MM.1S (cell line): ENCODE measurements around the gene PRDM5.

Experiments
- DNase-seq: peaks from one replicate; pipeline ENCODE4 v3.0.0-alpha.2; 2015
- H2AFZ ChIP-seq: fragments of 300-600 bp; sonication (generic); 2 replicates; pipeline ENCODE4 v1.6.0; 2016; ENCODE audit warnings: antibody characterized with exemption, low read length
- H3F3A ChIP-seq: fragments of 300-600 bp; sonication (generic); 2 replicates; pipeline ENCODE4 v1.6.1; 2016; ENCODE audit warnings: mild to moderate bottlenecking, antibody characterized with exemption, low read length, moderate library complexity, mixed read lengths; ENCODE audit not compliant: insufficient read depth
- H3K27ac ChIP-seq: fragments of 300-600 bp; sonication (generic); 2 replicates; pipeline ENCODE4 v1.5.1; 2016; ENCODE audit warnings: mild to moderate bottlenecking, low read length
- H3K27me3 ChIP-seq: fragments of 300-600 bp; sonication (generic); replicated peaks from 2 replicates; pipeline ENCODE4 v1.6.0; 2016; ENCODE audit warnings: low read length; ENCODE audit not compliant: insufficient read depth
- H3K36me3 ChIP-seq: fragments of 300-600 bp; sonication (generic); replicated peaks from 2 replicates; pipeline ENCODE4 v1.6.1; 2016; ENCODE audit warnings: mild to moderate bottlenecking, low read length, mixed read lengths; ENCODE audit not compliant: insufficient read depth
- H3K4me1 ChIP-seq: fragments of 300-600 bp; sonication (generic); 2 replicates; pipeline ENCODE4 v1.6.1; 2016; ENCODE audit warnings: low read length, mixed read lengths
- H3K4me2 ChIP-seq: fragments of 300-600 bp; sonication (generic); 2 replicates; pipeline ENCODE4 v1.6.0; 2016; ENCODE audit warnings: low read depth, low read length
- H3K4me3 ChIP-seq: fragments of 300-600 bp; sonication (generic); 2 replicates; pipeline ENCODE4 v1.5.1; 2016; ENCODE audit warnings: low read length, mixed read lengths
- H3K79me2 ChIP-seq: fragments of 300-600 bp; sonication (generic); 2 replicates; pipeline ENCODE4 v1.6.1; 2016; ENCODE audit warnings: mixed run types, low read length, mixed read lengths
- H3K9ac ChIP-seq: fragments of 300-600 bp; sonication (generic); 2 replicates; pipeline ENCODE4 v1.6.1; 2016; ENCODE audit warnings: low read length, mixed read lengths
- H3K9me2 ChIP-seq: fragments of 300-600 bp; sonication (generic); replicated peaks from 2 replicates; pipeline ENCODE4 v1.6.1; 2016; ENCODE audit warnings: mild to moderate bottlenecking, low read length, mixed read lengths; ENCODE audit not compliant: insufficient read depth
- H3K9me3 ChIP-seq: fragments of 300-600 bp; sonication (generic); replicated peaks from 2 replicates; pipeline ENCODE4 v1.6.1; 2016; ENCODE audit warnings: mild to moderate bottlenecking, low read length, mixed read lengths; ENCODE audit not compliant: insufficient read depth
- H4K20me1 ChIP-seq: fragments of 300-600 bp; sonication (generic); 2 replicates; pipeline ENCODE4 v1.6.1; 2016; ENCODE audit warnings: mild to moderate bottlenecking, low read length, moderate library complexity, mixed read lengths; ENCODE audit not compliant: insufficient read depth
- EZH2 ChIP-seq: fragments of 300-600 bp; sonication (generic); optimal IDR thresholded peaks from 2 replicates; pipeline ENCODE3; 2017; ENCODE audit warnings: low read depth, mild to moderate bottlenecking, antibody characterized with exemption, low read length, mixed read lengths
- EZH2phosphoT487 ChIP-seq: fragments of 300-600 bp; sonication (generic); IDR thresholded peaks from 2 replicates; pipeline ENCODE4 v1.6.1; 2018; ENCODE audit warnings: antibody characterized with exemption, low read length
- TF ChIP-seq, protein P1 (sequence below): fragments of 300-600 bp; sonication (generic); IDR thresholded peaks from 2 replicates; pipeline ENCODE4 v1.5.1; 2016; ENCODE audit warnings: antibody characterized with exemption, low read length, mixed read lengths

The PRDM5 gene

DNA sequence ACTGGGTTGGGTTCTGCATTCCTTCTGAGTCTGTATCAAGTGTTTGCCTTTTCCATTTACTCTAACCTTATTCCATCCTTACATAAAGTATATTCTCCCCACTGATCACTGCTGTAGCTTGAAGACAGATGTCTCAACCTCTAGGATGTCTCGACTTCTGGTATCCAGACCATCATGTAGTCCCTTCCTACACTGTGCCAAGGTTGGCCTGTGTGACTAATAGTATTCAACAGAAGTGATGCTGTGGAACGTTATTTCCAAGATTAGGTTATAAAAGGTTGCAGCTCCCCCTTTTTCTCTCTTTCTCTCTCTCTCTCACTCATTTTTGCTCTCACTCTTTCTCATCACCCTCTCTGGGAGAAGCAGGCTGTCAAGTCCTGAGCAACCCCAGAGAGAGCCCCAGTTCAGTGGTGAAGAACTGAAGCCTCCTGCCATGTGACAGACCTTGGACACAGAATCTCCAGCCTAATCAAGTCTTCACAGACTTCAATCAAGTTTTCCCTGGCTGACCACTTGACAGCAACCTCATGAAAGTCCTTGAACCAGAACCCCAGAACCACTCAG is 75.4 kb downstream of the PRDM5 start:
- 0 out of 2 replicates have a peak, but pooled peaks cover 3% of the 10 kb centered on the region for H3K4me1 ChIP-seq
- H3K79me2 ChIP-seq: no peaks in the 10 kb centered on the region
- TF ChIP-seq EZH2: no peak
- no peak for TF ChIP-seq EZH2phosphoT487
- TF ChIP-seq, protein P1, sequence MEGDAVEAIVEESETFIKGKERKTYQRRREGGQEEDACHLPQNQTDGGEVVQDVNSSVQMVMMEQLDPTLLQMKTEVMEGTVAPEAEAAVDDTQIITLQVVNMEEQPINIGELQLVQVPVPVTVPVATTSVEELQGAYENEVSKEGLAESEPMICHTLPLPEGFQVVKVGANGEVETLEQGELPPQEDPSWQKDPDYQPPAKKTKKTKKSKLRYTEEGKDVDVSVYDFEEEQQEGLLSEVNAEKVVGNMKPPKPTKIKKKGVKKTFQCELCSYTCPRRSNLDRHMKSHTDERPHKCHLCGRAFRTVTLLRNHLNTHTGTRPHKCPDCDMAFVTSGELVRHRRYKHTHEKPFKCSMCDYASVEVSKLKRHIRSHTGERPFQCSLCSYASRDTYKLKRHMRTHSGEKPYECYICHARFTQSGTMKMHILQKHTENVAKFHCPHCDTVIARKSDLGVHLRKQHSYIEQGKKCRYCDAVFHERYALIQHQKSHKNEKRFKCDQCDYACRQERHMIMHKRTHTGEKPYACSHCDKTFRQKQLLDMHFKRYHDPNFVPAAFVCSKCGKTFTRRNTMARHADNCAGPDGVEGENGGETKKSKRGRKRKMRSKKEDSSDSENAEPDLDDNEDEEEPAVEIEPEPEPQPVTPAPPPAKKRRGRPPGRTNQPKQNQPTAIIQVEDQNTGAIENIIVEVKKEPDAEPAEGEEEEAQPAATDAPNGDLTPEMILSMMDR: no peak
- DNase-seq: no peak
- H2AFZ ChIP-seq: no peak overlapping the region
- no peak overlapping the region for H3K9ac ChIP-seq
- H4K20me1 ChIP-seq: no peaks in the 10 kb centered on the region
- no peak overlapping the region for H3K4me3 ChIP-seq
- H3K27ac ChIP-seq: no peak overlapping the region
- H3F3A ChIP-seq: no peaks in the 10 kb centered on the region
- no peaks in the 10 kb centered on the region for H3K9me3 ChIP-seq
- H3K36me3 ChIP-seq: no peaks in the 10 kb centered on the region
- H3K27me3 ChIP-seq: no peaks in the 10 kb centered on the region
- H3K9me2 ChIP-seq: no peaks in the 10 kb centered on the region
- H3K4me2 ChIP-seq: no peak overlapping the region

DNA sequence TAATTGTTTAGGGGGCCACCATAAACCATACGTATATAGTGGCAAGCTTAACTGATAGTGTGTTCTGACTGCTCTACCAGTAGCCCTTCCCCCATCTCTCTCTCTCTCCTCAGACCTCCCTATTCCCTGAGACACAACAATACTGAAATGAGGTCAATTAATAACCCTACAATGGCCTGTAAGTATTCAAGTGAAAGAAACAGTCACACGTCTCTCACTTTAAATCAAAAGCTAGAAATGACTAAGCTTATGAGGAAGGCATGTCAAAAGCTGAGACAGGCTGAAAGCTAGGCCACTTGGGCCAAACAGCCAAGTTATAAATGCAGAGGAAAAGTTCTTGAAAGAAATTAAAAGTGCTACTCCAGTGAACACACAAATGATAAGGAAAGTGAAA is 78.0 kb downstream of the PRDM5 start:
- H3K4me3 ChIP-seq: no peak overlapping the region
- H3K27ac ChIP-seq: no peak overlapping the region
- H3K27me3 ChIP-seq: no peaks in the 10 kb centered on the region
- H3K4me2 ChIP-seq: no peak overlapping the region
- no peaks in the 10 kb centered on the region for H3K9me3 ChIP-seq
- H3K9me2 ChIP-seq: no peaks in the 10 kb centered on the region
- no peaks in the 10 kb centered on the region for H3K36me3 ChIP-seq
- H3K4me1 ChIP-seq: 0 out of 2 replicates have a peak, but pooled peaks cover 3% of the 10 kb centered on the region
- H3F3A ChIP-seq: no peaks in the 10 kb centered on the region
- no peak for DNase-seq
- no peak overlapping the region for H3K9ac ChIP-seq
- H4K20me1 ChIP-seq: no peaks in the 10 kb centered on the region
- H2AFZ ChIP-seq: no peak overlapping the region
- H3K79me2 ChIP-seq: no peaks in the 10 kb centered on the region
- no peak for TF ChIP-seq EZH2
- TF ChIP-seq EZH2phosphoT487: no peak
- TF ChIP-seq, protein P1: no peak

DNA sequence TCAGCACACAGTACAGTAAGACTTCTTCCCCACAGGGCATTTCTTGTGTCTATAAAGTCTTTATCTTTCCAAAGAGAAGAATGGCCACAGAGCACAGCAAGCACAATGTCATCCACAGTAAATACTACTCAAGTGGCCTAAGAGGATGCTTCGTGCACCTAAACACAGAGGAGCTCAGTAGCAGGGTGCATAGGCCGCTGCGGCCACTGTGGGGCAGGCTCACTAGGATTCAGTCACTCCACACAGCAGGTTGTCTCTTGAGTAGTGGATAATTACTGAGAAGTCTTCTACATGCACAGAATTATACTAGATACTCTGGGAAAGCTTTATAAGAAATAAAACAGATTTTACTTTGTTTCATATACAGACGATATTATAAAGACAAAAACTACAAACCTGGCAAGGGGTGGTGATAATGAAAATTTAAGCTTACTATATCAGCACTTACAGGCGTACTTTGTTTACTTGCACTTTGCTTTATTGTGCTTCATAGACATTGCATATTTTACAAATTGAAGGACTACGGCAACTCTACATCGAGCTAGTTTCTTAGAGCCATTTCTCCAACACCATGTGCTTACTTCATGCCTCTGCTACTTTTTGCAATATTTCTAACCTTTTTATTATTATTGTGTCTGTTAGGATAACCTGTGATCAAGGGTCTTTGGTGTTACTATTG is 78.5 kb downstream of the PRDM5 start:
- Histone ChIP-seq H3K36me3 (no peaks in the 10 kb centered on the region), H3K9me2 (no peaks in the 10 kb centered on the region), H3K4me1 (0 out of 2 replicates have a peak, but pooled peaks cover 3% of the 10 kb centered on the region), H3K4me3 (no peak overlapping the region), H3F3A (no peaks in the 10 kb centered on the region), H3K79me2 (no peaks in the 10 kb centered on the region), H4K20me1 (no peaks in the 10 kb centered on the region), H3K27me3 (no peaks in the 10 kb centered on the region), H3K9ac (no peak overlapping the region), H3K27ac (no peak overlapping the region), H3K9me3 (no peaks in the 10 kb centered on the region), H2AFZ (no peak overlapping the region), H3K4me2 (no peak overlapping the region)
- no peak for TF ChIP-seq EZH2phosphoT487
- no peak for TF ChIP-seq EZH2
- TF ChIP-seq, protein P1: peak; percentile 38
- DNase-seq: no peak
